GM18499 (cell line): ENCODE data around the gene NAE1.
"Not testable (repeated sequence)": the region's sequence is repeated elsewhere in the genome, so short reads cannot be mapped to it uniquely, and the experiment has no call there.

Experiments
- ATAC-seq: cut with Tn5 transposase; IDR thresholded peaks from one replicate; pipeline ENCODE4 v1.9.1; 2021; ENCODE audit warnings: moderate number of reproducible peaks; ENCODE audit not compliant: insufficient read depth, unreplicated experiment

Gene NAE1

GRCh38 chr16:66830422-66831404, at the start of gene NAE1:
NAE1 (minus strand) TSS chr16:66830976; CDS start chr16:66830899, 77 bp downstream.
- no peak for ATAC-seq

GRCh38 chr16:66878067-66878466, 47.3 kb upstream of the NAE1 start:
- ATAC-seq = no peak

GRCh38 chr16:66874079-66874775, 43.5 kb upstream of the NAE1 start:
- ATAC-seq = no peak

DNA sequence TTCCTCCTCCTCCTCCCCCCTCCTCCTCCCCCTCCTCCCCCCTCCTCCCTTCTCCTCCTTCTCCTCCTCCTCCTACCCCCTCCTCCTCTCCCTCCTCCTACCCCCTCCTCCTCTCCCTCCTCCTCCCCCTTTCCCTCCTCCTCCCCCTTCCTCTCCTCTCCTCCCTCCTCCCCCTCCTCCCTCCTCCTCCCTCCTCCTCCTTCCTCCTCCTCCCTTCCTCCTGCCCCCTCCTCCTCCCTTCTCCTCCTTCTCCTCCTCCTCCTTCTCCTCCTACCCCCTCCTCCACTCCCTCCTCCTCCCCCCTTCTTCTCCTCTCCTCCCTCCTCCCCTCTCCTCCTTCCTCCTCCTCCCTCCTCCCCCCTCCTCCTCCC, 42.9 kb upstream of the NAE1 start:
- ATAC-seq = no peak

- peak; percentile 78 for ATAC-seq
These were observed 42.3 kb upstream of the NAE1 start for GRCh38 chr16:66872943-66873684.

GRCh38 chr16:66872559-66872942, 41.8 kb upstream of the NAE1 start:
- ATAC-seq = no peak

DNA sequence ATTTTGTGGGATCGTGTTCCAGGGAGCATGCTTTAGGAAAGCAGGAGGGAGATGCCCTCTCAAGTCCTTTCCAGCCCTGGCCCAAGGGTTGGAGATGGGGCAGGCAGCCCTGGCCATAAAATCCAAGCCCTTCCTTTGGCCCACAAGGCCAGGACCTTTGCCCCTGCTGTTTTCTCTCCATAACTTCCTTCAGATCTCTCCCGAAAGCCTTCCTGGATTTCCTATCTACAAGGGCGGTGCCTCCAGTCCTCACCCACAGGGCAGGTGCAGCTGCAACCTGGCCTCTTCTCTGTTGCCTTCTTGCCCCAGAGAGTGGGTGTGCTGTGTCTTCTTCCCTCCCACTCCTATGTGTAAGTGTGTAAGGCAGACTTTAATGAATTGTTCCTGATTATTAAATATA, 41.1 kb upstream of the NAE1 start:
- no peak for ATAC-seq

- ATAC-seq = not testable (repeated sequence)
These were observed 40.6 kb upstream of the NAE1 start for GRCh38 chr16:66871363-66871762.

DNA sequence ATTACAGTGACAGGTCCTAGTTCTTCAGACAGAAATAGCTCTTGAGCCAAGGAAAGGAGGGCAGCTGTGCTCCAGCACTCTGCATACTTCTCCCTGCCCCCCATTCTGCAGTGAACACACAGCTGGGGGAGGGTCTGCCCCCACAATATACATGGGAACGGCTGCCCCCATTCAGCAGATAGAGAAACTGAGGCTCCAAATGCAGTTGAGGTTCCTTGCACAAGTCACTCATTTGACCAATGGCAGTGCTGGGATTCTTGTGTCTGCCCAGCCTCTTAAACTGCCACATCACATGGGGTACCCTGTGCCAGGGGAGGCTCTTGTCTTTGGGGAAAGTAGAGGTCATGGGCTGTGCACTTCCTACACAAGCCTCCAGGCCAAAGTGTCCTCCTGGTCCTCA, 38.6 kb upstream of the NAE1 start:
- ATAC-seq = no peak

GRCh38 chr16:66863707-66864106, 32.9 kb upstream of the NAE1 start:
- no peak for ATAC-seq

DNA sequence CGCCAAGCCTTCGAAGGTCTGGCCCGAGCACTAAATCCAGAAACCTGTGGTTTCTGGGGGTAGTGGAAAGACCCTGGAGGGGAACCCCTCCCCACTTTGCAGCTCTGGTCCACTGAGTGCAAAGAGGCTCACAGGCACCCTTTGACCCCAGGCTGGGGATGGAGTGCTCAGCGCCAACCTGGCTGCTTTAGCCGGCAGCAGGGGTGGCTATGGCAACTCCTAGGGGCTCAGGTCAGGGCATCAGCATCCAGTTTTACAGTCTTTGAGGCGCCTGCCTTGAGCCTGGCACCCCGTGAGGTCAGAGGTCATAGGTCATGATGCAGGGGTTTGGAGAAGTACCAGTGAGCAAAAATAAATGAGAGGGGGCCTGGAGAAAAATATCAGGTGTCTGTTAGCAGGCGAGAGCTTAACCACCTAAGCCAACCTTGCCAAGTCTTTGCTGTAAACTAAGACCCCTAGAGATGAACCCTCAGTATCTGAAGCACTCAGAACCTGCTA, 31.3 kb upstream of the NAE1 start:
- no peak for ATAC-seq

DNA sequence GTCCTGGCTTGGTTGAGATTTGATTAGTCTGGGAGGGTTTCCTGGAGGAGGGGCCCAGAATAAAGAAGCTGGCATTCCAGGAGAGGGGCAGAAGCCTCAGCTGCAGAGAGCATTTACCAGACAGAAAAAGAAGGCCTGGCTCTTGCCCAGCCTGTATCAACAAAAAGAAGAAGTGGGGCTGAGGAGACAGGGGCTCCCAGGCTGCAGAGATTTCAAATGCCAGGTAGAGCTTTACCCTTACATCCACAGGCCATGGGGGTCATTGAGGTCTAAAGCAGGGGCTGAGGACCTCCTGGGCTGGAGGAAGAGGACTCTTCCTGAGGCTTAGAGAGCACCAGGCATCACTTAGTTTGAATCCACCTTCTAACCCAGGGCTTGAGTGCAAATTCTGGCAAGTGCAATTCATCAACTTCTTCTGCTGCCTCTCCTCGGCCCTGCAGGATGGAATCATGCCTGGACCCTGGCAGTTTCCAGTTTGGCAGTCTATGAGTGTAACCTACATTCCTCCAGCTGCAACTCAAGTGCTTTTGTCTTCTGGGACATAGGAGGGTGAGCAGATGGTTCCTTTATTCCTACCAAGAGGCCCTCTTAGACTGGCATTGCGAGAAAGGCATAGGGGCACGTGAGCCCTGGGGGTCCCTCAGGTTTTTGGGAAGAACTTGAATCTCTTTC, 28.8 kb upstream of the NAE1 start:
- no peak for ATAC-seq

- no peak for ATAC-seq
These were observed 28.1 kb upstream of the NAE1 start for GRCh38 chr16:66858740-66859396.

DNA sequence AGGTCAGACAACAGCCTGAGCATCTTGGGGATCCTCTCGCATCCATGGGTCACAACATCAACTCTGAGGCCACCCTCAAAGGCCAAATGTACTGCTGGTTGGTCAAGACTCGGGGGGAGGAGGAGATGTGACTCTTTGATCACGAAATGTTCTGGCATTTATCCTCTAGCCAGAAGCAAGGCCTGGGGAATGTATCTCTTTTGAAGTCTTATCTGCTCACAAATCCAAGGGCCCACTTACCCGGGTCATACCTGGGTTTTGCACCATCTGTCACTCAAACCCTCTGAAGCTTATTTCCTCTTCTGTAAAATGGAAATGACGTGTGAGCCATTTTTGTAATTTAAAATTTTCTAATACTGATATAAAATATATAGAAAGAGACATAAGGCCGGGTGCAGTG, 26.7 kb upstream of the NAE1 start:
- no peak for ATAC-seq

DNA sequence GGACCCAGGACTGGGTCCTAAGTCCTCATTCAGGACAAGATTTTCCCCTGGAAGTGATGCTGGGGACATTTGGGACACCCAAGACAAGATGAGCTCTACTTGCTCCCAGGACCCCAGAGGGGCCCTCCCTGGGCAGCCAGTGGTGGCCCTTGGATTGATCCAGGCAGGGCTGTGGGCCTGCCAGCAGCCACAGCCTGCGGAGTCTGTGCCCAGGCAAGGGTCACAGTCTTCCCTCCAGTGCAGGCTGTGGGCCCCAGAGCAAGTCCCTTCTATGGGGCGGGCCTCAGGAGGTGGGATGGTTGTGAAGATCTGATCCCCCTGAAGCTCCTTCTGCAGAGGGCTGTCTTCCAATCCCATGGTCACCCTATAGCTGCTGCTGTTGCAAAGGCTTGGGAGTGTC, 26.0 kb upstream of the NAE1 start:
- no peak for ATAC-seq

- ATAC-seq = no peak
These were observed 25.5 kb upstream of the NAE1 start for GRCh38 chr16:66856184-66856730.

DNA sequence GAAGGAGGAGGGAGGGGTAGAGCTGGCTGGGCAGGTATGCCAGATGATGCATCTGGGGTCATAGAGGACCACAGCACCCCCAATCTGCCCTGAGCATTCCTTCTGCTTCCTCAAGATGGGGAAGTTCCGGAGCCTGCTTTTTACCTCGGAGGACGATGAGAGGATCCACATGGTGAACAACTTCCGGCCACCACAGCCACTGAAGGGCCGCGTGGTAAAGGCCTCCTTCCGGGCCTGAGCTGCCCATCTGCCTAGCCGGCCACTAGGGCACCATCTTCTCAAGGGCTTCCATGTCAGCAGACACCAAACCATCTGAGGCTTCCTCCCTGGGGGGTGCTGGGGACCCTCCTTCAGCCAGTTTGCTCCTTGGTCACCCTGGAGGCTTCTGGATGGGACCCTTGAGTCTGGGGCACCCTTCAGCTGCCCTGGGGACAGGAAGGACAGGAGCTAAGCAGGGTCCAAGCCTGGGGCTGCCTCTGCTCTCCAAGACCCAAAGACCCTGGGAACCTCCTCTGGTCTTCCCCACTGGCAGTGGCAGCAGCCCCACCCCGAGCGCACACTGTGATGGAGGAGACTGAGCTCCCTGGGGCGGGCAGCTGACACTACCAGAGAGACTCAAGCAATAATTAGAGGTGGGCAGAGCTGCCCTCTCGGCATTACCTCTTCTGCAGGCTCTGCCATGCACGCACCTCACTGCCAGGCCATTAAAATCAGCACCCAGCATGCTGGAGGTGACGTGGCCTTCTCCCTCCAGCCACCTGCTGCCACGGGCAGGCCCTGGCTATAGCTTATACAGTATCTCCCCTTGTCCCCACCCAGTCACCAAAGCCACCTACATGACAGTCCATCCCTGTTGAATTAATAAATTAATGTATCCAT, 22.7 kb upstream of the NAE1 start:
- no peak for ATAC-seq

DNA sequence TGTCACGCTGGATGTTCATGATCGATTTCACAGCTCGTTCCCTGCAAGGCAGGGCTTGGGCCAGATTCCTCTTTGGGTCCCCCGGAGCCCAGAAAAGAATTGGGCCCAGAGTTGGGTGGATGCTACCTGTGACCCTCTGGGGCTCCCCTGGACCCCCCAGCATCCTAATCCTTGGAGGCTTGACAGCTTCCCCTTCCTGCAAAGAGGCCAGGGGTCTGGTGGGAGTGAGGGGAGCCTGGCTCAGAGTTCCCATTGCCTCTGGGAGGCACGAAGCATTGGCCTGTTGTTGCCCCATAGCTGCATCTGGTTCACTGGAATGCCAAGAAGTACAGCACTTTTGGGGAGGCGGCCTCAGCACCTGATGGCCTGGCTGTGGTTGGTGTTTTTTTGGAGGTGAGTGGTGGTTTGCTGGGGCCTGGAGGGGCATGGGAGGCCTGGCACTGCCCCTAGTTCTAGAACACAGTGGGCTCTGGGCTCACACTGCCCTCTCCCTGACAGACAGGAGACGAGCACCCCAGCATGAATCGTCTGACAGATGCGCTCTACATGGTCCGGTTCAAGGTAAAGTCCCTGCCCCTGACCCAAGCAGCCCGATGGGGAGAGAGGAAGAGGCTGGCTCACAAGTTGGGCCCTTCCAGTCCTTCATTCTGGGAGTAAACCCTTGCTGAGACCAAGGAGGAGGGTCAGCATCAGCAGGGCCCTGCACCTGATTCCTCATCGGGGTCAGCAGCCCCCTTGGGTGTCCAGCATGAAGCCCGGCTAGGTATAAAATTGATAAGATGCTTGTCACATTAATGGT, 20.6 kb upstream of the NAE1 start:
- no peak for ATAC-seq
